NCI-H2196 treated with DMSO at 0.1 percent for 48 hours (cell line): Measurements from ENCODE around the gene PRKN.

Experiments
- DNase-seq: peaks from one replicate; lab custom pipeline; 2025; ENCODE audit not compliant: unreplicated experiment; lab: John Stamatoyannopoulos, UW

The PRKN gene

DNA sequence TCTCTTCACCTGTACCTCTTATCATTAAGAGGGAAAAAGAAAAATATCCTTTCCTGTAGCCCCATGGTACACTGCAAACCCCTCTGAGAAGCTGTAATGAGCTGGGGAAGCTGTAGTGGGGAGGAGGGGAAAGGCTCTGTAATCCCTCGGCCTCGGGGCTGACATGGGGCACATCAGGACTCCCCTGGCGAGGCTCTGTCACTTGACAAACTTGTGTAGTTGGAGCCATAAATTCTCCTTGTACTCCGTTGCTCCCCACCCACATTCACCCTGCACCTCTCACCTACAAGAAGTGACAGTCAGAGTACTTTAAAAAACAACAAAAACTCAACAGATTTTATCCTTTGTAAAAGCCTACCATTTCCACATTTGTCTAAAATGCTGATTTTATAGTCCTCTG is 978.0 kb downstream of the PRKN start:
- no peak for DNase-seq

DNA sequence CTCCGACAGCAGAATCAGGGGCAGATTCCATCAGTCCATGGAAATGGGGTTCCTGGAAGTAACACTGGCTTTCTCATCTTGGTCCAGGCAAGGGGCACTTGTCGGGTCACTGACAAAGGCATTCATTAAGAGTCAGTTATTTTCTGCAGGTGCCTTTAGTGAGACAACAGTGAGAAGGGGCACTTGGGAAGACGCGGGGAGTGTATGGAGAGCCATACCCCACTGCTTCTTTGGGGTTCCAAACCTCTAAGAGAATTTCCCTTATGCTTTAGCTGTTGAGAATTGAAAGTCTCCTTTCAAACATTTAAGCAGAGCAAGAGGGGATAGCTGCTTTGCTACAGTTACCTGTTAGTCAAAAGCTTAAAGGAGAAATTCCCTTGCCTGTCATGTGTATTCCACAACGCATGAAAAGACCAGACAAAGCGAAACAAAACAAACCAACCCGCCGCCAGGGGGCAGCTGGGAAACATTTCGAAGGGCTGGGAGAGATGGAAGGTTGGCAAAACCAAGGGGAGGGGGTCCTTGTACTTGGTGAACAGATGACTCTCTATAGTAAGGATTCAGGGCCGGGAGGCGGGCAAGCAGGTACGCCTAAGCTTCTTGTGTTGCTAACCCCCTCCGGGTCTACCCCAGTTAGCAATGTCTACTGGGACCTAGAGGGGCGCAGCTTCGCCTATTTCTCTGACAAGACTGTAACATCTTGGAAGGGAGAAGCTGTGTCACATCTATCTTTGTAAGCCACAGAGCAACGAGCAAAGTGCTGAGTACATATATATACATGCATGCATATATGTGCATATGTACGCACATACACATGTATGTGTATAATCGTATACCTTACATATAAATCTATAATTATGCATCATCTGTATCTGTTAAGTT is 978.8 kb downstream of the PRKN start:
- DNase-seq: no peak

DNA sequence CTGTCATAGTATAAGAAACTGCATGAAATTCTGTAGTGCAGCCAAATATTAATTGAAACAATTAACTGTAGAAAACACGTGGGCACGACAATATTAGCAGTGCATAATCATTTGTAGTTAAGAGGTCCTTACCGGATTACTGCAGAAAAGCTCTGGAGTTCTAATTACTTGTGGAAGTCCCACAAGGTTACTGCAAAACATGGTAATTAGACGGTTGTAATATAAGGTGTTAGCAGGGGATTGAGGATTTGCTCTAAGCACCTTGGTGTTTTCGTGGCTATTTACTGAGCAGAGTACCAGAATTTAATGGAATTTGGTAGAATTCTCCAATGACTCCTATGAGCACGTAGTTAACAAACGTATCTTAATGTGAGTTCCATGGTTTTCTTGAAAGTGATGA is 980.1 kb downstream of the PRKN start:
- DNase-seq: no peak

DNA sequence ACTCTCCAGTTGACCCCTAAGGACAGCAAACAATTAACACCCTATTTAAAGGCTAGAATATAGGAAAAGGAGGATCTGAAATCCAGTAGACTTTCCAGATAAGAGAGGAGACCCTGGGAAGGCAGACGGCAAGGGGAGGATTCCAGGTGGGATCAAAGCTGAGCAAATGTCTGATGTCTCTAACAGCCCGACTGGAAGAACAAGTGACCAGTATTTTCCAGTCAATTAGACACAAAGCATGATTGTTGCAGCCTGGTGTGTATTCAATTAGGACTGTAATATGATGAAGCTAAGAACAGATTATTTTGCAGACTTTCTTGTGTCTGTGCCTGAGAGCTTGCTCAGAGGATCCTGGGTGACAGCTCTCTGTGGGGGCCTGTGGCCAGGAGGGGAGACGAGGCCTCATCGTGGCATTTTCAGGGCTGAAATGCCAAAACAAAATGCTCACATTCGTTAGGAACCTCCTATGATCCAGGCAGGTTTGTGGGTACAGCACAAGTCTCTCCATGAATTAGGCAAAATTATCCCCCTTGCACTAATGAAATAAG is 981.9 kb downstream of the PRKN start:
- no peak for DNase-seq

DNA sequence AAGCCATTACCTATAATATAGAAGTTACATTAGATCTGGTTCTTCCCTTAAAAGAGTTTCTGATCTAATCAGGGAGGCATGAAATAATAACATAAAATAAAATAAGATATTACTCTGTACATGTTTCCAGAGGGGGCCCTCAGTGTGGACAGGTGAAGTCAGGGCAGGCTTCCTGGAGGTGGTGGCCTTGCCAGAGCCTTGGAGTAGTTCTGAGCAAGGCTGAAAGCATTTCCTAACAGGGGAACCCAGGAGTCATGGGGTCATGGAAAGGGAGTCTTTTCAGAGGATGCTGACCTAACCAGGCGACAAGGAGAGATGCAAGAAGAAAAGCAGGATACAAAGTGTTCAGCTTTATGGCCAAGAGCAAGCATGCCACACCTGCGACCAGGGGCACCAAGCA is 982.4 kb downstream of the PRKN start:
- no peak for DNase-seq

DNA sequence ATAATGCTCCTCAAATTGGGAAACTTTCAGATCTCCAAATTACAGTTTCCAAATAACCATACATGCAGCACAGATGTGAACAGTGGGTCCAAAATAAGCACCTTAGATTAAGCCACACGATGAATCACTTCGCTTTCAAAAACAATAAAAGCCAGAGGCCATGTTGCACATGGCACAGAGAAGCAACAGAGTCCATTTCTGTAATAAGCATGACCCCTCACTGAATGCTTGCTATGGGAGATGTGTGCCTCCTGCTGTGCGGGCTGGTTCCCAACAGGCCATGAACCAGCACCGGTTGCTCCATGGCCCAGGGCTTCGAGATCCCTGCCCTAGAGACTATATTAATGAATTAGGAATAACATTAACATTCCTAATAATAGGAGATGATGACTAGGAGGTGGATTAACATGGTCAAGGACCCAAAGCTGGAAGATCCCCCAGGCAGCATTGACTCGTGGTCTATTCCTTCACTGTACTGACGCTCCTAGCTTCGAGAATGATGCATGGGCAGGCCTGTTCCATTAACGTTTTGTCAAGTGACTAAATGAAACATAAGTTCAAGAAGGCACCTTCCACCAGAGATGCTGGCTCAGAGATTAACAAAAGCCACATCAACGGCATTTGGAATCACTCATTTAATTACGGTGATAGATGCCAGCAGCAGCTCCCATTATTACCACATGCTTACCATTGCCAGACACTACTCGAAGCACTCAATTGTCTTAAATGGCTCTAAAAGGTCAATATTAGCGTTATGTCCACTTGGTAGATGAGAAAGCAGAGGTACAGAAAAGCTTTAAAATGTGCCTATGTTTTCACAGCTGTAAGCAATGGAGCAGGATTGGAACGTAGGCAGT is 983.1 kb downstream of the PRKN start:
- DNase-seq: no peak

DNA sequence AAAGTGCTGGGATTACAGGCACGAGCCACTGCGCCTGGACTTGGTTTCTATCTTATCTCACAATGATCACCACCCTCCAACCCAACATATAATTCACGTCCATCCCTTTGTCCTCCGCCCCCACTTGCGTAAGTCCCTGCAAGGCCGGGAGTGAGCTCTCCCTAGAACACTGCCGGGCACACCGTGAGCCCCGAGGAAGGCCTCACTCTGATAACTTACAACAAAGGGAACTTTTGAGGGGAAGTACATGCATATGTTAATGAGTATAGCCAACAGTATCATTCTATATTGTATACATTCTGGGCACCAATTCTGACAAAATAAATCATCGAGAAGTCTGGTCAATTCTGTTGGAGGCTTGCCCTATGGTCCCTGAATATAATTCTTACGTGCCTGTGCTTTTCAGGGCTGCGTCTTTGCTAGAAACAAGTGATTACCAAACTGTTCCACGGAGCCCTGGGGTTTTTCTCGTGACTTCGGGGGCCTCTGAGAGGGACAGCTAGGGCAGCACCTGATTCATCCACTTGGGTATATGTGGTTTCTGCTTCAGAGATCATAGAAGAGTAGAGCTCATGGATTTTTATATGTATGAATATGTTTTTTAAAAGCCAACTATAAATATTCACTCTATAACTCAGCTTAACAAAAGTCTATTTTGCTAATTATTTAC is 983.9 kb downstream of the PRKN start:
- no peak for DNase-seq

DNA sequence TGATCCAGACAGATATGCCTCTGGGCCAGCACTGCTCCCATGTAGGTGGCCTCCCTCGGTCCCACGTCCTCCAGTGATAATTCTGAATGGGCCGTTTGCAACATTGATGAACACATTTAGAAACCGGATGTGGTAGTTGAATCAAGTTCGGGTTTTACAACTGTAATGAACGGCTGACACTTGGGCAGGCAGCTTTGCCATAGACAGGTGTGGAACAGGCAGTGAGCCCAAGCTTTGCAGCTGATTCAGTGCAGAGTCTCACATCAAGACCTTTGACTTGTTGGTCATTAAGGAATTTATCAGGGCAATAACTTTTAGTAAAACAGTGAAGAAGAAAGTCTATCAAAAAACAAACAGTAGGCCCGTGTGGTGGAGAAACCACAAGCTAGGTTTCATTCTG is 987.1 kb downstream of the PRKN start:
- DNase-seq: no peak

DNA sequence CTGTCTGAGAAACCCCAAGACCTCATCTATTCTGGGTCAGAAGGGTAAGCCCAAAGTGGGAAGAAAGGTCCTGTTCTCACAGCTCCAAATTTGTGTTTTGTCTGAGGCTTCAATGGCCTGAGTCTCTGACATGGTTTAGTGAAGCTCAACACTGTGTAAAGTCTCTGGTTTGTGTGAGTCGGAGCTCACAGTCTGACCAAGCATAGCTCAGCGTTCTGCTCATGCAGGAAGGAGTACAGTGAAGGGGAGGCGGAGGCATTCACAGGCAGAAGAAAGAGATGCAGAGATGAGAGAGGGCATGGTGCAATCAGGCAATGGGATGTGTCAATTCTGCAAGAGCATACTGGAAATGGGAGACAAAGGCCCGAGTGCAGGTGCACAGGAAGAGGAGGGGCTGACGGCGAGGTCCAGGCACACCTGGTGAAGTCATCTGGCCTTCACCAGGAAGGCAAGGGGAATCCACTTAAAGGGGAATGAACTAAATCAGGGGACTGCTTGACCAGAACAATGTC is 990.7 kb downstream of the PRKN start:
- no peak for DNase-seq

DNA sequence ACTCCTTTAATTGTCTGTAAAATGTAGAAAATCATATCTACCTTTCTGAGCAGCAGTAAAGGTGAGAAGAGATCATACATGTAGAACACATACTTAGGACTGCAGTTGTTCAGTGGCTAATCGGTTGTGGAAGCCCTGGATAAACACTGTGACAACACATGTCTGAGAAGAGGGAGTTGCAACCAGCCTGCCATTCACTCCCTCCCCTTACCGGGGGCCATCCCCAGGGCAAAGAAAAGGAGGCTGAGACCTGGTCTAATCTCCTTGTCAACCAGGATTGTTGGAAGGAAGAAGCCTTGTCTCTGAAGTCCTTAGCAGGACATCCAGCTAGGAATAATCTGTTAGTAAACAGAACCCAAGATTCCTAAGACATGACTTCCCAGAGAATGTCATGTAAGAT is 991.2 kb downstream of the PRKN start:
- DNase-seq: no peak

DNA sequence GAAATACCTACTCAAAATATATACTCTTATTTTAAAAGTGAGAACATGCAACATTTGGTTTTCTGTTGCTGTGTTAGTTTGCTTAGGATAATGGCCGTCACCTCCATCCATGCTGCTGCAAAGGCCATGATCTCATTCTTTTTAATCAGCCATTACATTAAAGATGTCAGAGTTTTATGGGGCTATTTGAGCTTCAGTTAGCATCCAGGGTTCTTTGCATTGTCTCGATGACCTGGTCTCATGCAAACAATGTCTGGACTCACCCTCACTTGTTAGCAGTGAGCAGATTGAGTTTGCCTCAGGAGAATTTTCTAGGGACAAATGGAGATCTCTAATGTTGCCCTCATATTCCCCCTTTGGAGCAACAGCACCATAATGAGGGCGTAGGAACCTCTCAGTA is 995.0 kb downstream of the PRKN start:
- no peak for DNase-seq

DNA sequence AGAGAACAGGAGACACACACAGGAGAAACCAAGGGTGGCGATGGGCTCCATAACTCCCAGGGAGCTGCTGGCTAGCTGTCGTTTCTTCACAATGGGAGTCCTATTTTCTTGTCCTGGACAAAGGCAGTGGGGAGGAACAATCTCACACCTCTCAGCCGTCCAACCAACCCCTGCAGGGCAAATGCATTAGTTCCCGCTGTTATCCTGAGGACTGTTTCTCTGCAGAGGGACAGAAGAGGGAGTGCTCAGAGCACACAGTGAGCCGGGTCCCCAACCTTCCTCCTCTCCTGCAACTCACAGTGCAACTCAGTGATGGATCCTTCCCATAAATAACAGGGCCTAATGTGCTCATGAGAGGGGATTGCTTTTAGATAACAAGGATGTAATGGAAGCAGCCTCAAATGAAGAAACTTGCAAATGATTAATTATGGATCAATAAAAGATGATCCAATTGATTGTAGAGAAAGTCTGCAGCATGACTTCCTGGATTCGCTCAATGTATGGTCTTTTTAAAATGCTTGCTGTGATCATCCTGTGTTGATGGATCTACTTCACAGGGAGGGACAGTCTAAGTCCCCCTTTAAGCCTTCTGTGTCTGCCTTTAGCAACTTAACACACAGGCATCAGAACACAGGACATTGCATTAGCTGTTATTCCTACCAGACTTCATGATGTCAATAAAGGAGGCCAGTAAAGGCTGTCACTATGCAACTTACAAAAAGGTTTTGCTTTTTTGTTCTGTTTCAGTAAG is 1000.3 kb downstream of the PRKN start:
- no peak for DNase-seq

DNA sequence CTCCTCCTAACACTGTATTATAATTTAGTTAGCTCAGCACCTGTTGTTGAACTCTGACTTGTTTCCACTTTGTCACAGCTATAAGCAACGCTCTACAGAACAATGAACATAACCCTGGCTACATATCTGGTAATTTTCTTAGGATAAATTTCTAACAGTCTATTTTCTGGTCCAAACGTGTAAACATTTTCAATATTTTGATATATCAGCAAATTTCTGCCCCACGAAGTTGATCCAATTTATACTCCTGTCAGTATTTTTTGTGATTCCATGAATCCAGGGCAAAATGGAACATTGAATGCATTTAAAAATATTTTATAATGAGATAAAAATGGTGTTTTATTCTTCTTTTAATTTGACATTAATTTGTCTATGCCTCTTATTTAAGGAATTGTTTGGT is 1005.2 kb downstream of the PRKN start:
- no peak for DNase-seq

DNA sequence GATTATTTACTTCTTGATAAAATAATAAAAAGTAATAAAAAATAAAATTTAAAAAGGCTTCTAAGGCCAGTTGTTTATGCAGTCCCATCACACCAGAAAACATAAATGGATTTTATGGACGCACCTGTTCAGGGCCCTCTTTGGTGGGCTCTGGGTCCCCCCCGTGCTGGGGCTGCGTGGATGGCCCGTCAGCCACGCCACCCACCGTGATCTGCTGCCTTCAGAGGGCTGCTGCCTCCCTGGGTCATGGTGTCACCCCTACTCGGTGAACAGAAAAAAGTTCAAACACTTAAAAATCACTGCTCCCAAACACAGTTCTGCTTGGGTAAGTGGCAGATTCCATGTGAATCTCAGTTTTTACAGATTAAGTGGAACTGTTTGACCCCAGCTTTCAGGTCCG is 1006.1 kb downstream of the PRKN start:
- no peak for DNase-seq

DNA sequence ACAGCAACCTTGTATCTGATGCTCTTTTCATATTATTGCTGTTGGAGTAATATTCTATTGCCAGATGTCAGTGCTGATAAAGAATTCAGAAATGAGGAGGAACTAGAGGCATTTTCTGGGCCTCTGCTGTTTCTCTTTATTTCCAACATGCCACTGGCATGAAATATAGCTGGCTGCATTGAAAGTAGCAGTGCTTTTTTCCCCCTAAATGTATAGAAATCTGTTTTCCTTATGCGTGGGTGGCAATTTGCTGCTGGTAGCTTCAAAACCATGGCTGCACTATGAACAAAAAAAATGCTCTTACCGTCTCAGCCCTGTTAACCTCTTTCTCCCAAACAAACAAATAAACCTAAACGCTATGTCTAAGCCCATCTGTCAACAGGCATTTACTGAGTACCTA is 1011.4 kb downstream of the PRKN start:
- DNase-seq: no peak

DNA sequence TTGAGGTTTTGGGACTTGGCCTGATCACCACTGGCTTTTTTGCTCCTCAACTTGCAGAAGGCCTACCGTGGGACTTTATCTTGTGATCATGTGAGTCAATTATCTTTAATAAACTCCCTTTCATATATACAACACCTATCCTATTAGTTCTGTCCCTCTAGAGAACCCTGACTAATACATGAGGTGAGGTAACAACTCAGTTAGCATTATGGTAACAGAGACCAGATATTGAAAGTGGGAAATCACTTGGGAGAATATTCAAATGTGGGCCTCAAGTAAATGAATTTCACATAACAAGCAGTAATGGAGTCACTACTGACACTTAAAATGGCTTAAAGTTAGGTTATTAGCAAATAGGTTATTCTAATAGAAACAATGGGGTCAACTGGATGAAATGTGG is 1015.6 kb downstream of the PRKN start:
- DNase-seq: no peak

DNA sequence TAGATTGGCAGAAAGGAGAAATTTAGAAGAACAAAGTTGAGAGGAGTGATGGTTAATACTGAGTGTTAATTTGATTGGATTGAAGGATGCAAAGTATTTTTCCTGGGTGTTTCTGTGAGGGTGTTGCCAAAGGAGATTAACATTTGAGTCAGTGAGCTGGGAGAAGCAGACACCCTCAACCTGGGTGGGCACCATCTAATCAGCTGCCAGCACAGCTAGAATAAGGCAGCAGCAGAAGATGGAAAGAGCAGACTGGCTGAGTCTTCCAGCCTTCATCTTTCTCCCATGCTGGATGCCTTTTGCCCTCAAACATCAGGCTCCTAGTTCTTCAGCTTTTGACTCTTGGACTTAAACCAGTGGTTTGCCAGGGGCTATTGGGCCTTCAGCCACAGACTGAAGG is 1016.1 kb downstream of the PRKN start:
- DNase-seq: no peak

DNA sequence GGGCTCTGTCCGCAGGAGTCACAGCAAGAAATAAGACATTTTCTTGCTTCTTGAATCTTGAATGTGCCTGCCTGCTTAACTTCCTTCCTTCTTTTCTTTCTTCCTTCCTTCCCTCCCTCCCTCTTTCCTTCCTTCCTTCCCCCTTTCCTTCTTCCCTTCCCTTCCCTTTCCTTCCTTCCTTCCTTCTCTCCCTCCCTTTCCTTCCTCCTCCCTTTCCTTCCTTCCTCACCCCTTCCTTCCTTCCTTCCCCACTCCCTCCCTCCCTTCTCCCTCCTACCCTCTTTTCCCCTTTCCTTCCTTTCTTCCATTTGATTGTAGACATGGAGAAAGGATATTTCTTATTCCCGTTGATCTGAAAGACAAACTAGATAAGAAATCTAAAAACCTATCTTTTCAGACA is 1016.9 kb downstream of the PRKN start:
- DNase-seq: no peak

DNA sequence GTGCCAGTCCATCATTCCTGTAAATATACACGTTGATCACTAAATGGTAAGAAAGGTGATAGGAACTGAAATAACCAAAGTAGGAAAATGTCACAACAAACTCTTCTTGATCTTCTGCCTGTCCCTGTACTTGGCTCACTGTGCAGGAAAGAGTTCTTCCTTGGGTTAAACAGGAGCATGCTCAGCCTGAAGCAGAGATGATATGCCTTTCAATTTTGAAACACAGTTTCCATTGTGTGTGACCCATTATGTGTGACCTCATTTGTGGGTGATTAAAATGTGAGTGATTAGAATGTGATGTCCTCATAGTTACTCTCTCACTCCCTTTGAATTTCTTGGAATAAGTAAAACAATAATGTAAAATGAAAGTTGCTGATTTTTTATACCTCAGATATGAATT is 1026.5 kb downstream of the PRKN start:
- no peak for DNase-seq

DNA sequence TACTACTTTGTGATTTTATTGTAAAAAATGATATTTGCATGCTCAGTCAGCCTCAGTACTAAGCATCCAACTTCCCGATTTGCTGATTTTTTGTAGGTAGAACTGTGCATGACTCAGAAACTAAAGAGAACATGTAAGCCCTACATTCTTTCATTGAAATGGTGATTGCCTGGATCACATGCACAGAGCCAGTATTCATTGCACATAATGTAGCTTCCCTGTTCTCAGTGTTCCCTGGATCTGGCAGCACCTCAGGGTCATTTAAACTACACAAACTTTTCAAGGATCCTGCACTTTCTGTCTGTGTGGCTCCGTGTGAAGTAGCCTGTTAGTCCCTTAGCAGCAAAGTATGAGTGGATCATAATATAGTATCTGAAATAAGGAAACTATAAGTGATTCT is 1030.8 kb downstream of the PRKN start:
- DNase-seq: no peak

DNA sequence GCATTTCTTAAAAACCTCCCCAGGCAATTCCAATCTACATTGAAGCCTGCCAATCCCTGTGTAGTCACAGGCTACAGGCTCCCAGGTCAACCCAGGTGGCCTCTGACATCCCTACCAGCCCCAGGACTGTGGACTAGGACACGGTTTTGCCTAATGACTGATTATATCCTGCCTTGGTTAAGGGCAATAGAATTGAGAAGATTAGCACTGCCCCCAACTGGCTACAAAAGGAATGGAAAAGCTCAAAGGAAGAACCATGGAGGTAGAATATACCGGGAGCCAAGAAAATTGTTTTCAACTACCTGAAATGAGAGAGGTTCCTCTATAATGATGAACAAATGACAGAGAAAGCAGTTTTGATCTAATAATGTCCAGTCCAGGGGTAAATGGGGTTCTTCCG is 1032.6 kb downstream of the PRKN start:
- DNase-seq: no peak
